ENCODE data around the gene TUBA4A.
"Not testable (repeated sequence)": the region's sequence is repeated elsewhere in the genome, so short reads cannot be mapped to it uniquely, and the experiment has no call there.

The TUBA4A gene

DNA sequence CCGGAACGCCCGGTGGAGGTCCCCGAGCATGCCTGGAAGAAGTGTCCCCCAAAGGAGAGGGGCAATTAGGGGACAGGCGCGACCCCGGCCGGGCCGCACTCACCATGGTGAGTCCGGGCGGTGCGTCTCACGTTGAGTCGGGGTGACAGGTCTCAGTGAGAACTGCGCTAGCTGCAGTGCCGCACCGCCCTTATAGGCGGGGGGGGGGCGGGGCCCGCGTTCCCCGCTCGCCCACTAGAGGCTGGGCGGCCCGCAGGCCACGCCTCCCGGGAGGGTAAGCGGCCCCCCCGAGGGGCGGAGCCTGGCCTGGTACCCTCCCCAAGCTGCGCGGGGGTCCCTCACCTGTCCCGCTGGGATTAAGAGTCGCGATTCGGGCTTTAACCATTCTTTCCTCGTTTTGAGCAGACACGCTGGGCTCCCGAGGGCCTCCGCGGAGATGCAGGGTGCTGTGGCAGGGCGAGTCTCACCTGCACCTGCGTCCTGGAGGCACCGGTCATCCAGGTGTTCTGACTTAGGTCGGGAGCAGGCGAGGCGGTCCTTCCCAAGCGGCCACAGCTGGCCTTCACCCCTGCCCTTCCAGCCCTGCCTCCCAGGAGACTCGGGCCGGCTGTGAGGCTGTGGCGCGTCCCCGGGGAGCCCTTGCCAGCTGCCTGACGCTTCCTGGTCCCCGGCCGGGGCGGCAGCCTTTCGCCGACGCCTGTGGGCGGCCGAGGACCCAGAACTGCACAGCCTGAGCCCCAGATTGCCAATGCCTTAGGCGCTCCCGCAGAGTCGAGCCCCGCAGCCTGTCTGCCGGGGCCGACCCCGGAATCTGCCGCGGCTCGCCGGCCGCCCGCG, at the start of gene TUBA4A:
Gene TUBA4A (minus strand): TSS at position 166 of the 837 bp plus-strand sequence. CDS start 60 bp downstream, at position 106.
- DNase-seq = peak; percentile 77

GRCh38 chr2:219302412-219302968, 48.8 kb upstream of the TUBA4A start:
- no peak for DNase-seq

DNA sequence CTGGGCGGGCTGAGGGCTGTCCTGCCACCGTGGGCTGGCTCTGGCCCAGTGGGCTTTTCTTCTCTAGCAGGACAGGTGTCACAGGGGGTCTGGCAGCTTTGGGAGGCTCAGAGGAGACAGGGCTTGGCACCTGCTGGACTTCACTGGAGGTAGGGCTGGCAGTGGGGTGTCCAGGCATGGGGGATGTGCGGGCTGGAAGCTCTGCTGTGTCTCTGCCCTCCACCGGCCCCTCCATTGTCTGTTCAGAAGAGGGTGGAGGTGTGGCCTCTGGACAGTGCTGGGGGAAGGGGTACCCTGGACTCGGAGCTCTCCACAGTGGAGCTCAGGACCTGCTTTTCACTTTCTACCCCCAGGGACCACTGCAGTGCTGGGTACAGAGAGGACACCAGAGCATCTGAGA, 46.3 kb upstream of the TUBA4A start:
- no peak for DNase-seq

GRCh38 chr2:219299372-219299760, 45.6 kb upstream of the TUBA4A start:
- no peak for DNase-seq

DNA sequence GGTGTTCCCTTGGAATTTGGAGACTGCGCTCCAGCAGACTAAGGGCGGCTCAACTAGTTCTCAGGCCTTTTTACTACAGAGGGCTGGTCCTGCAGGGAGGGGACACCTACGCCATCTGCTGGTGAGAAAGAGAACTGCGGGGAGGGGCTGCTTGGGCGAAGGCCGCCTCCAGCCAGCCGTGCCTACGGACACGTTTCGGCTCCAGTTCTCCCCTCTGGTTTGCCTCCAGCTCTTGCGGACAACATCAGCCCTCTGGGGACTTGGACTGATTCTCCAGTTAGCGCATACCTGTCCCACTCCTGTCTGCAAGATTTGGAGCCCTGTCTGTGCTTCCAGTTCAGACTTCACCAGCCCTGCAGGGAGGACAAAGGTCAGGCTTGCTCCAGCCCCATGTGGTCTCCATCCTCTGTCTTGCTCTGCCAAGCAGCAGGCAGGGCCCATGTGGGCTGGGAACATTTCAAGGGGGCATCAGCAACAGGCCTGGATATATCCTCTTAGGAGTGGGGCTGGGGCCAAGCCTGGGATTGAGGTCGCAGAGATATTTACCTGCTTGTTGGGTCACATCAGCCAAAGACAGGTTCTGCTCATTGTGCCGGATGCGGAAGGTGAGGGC, 45.1 kb upstream of the TUBA4A start:
- DNase-seq = peak; percentile 78

- no peak for DNase-seq
These were observed 44.2 kb upstream of the TUBA4A start for GRCh38 chr2:219297766-219298456.

DNA sequence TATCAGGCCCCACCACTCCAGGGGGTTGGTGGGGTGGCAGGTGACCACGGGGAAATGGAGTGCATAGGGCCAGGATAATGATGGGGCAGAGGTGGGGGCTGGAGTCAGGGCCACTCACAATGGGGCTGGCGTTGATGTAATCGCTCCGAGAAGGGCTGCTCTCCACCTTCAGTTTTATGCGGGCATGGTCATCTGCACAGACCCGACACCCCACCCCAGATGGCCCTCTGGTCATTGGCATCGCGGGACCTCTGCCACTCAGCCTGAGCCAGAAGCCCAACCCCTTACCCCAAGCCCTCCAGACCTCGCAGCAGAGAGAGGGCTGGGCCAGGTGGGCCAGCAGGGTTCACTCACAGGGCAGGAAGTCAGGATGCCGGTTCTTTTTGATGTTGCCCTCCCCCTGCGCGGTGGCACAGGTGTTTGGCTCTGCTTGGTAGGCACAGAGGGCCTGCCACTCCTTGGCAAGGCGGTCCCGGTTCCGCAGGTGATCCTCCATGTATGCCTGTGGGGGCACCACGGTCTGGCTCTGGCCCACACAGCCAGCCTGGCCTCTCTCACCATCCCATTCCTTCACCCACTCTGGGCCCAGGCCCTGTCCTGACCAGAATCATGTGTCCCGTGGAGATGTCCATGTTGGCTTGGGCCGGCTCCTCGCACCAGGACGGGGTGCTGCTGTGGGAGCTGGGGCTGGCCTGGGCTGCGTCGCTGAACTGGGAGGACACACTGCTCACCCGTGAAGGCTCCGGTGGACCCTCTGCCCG, 43.1 kb upstream of the TUBA4A start:
- no peak for DNase-seq

DNA sequence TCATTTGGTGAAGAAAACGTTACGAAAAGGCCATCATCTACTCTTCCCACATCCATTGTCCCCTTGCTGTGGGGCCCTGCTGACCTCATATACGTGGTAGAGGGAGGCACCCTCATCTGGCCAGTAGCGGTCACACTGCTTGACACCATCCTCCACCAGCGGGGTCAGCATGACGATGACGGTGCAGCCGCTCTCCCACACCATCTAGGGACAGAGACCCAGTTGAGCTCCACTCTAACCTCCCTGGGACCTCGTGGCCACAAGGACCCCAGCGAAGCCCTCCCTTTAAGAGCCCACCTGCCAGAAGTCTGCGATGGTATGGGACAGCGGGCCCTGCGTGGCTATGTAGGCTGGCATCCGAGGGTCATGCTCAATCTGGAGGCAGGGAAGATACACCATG, 42.4 kb upstream of the TUBA4A start:
- DNase-seq = no peak

DNA sequence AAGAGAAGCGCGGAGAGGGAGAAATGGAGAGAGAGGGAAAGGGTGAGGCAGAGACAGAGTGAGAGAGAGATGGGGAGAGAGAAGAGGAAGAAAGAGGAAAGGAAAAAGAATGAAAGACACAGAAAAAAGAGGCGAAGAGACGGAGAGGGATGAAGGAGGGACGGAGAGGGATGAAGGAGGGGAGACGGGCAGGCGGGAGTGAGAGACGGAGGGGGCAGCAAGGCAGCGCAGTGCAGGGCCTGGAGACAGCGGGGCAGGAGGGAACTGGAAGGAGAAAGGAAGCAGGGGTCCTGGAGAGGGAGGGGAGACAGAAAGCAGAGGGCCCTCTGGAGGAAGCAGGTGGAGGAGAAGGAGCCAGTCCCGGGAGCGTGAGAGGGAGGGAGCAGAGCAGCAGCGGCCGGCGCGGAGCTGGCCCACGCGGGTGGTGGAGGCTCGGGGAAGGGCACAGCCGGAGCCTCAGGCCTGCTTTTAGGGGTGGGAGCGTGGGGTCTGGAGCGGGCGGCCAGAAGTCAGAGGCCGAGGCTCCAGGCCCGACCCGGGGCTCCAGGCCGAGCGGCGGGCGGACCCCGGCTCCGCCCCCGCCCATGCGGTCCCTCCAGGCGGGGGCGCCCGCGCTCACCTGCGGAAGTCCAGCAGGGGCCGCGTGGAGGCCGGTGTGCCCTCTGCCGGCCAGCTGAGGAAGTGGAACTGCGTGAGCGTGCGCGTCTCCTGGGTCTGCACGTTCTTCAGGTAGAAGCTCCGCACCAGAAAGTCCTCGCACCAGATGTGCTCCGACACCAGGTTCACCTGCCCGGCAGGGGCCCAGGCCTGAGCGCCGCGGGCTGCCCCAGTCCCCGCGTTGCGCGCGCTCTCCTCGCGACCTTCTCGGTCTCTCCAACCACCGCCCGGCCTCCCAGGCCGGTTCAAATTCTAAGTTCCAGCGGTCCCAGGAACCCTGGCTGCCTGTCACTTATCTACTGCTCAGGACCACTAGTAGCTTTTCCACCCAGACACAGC, 40.9 kb upstream of the TUBA4A start:
- DNase-seq = peak; percentile 54

- DNase-seq = no peak
These were observed 40.1 kb upstream of the TUBA4A start for GRCh38 chr2:219293736-219294231.

DNA sequence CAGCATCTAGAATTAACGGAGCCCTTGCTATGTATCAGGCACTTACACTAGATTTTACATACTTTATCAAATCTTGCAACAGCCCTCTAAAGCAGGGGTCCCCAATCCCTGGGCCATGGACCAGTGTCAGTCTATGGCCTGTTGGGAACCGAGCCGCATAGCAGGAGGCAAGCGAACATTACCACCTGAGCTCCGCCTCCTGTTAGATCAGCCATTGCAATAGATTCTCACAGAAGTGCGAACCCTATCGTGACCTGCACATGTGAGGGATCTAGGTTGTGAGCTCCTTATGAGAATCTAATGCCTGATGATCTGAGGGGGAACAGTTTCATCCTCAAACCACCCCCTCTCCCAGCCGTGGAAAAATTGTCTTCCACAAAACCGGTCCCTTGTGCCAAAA, 38.9 kb upstream of the TUBA4A start:
- no peak for DNase-seq

GRCh38 chr2:219291910-219292490, 38.3 kb upstream of the TUBA4A start:
- no peak for DNase-seq

DNA sequence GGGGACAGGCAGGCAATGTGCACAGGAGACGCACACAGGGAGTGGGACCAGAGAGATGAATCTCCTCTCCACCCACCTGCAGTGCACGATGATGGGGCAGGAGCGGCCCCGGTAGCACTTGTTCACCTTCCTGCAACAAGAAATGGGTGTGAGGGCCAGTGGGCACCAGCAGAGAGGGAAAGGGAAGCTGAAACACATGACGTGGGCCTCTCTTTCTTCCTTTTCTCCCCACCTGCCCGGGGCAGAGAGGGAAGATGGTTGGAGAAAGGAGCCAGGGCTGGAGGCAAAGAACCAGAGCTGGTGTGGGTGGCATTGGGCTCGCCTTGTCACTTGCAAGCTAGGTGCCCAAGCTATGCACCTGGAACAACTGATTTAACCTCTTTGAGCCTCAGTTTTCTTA, 37.7 kb upstream of the TUBA4A start:
- DNase-seq = no peak

- no peak for DNase-seq
These were observed 36.9 kb upstream of the TUBA4A start for GRCh38 chr2:219290381-219291171.

GRCh38 chr2:219289537-219290361, 36.0 kb upstream of the TUBA4A start:
- DNase-seq = peak; percentile 83

DNA sequence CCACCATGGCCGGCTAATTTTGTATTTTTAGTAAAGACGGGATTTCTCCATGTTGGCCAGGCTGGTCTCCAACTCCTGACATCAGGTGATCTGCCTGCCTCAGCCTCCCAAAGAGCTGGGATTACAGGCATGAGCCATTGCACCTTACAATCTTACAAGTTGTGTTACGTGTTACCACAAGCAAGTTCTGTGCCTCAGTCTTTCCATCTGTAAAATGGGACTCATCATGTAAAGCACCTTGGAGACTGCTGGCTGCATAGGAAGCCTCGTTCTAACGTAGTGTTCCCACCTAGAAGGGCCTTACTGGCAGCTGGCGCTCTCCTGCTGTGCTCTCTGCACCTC, 35.4 kb upstream of the TUBA4A start:
- DNase-seq = no peak

DNA sequence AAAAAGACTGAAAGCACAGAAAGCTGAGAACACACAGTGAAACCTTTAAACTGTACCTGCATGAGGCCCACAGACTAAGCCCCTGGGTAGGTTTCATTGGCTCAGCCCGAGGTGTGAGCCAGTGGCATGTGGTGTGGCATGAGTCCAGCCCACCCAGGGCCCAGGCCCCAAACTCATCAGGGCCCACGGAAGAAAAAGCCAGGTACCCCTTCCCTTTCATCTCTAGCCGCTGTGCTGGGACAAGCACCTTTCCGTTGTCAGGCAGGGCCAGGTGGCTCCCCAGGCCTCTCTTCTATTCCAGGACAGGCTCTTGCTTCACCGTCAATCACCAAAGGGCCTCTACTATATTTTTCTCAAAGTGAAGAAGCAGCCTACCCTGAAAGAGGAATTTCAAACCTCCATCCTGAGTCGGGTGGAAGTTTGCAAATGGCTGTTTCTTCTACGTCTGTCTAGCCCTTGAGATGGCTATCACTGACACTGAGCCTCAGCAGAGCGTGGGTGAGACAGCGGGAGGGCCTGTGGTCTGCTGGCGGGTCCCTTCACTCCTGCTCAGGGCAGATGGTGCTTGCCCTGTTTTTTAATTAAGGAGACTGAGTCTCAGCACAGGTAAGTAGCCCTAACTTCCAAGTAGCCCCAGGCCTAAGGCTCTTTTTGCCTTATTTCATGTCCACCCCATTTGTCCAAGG, 34.0 kb upstream of the TUBA4A start:
- no peak for DNase-seq

DNA sequence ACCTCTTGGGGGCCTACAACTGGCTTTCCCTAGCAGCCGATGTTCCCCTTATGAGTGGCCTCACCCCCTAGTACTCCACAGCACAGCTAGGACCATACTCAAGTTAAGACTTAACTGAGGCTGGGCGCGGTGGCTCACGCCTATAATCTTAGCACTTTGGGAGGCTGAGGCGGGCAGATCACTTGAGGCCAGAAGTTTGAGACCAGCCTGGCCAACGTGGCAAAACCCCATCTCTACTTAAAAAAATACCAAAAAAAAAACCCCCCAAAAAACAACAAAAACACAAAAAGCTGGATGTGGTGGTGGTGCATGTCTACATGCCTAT, 33.4 kb upstream of the TUBA4A start:
- DNase-seq = not testable (repeated sequence)
